Measurements from ENCODE around the gene RNF10. TPM values are rescaled to one million over a fixed set of nuclear protein-coding genes. Genes with fewer than 3 reads are reported as not detected.

Gene RNF10
- total and polyA plus RNA-seq, 2 experiments from 2014 or later = 113 to 149 TPM

DNA sequence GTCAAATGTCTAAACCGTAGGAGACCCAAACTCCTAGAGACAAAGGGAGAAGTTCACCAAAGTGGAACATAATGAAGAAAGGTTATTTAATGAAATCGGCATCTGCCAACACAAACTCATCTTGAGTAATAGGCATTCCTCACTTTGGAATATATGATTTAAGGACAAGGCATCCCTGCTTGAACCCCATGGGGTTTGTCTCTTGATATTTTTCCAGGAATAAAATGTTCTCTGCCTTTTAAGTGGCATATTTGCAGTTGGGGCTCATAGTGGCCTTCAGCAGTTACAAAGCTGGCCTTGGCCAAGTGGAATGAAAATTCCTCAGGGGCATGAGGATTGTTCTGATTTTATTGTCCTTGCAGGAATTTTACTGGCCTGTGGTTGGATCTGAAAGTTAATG, 40.0 kb downstream of the RNF10 start:
- no peak overlapping the region for H3K27ac ChIP-seq (ENCODE audit: low read depth)
- no peak overlapping the region for H3K4me3 ChIP-seq
- Mint-ChIP-seq H3K9me3 (no peaks in the 10 kb centered on the region), H3K4me1 (no peaks in the 10 kb centered on the region), H3K27me3 (ENCODE audit: insufficient read depth, low read depth, poor library complexity) (peaks cover 1% of the 10 kb centered on the region), H3K27ac (no peak overlapping the region), H3K36me3 (ENCODE audit: low read depth) (peaks cover 94% of the 10 kb centered on the region), H3K4me3 (no peak overlapping the region)
- H3K9me2 ChIP-seq (ENCODE audit: insufficient read depth) = no peaks in the 10 kb centered on the region
- H3K79me2 ChIP-seq (replicated peaks; ENCODE audit: insufficient read depth) = no peaks in the 10 kb centered on the region; the same call in 1 of the 2 replicates
- peaks cover 73% of the 10 kb centered on the region for H3K36me3 ChIP-seq (ENCODE audit: insufficient read depth)
- ATAC-seq (no peak), DNase-seq (ENCODE audit: low spot score) (no peak)
- H3K4me2 ChIP-seq = no peak overlapping the region
- no peaks in the 10 kb centered on the region for H3K4me1 ChIP-seq (ENCODE audit: insufficient read depth)
- TF ChIP-seq JUNB (IDR thresholded peaks at IDR 0.05; ENCODE audit: unreplicated experiment) = no peak
- no peak for TF ChIP-seq NANOG (IDR thresholded peaks at IDR 0.05; ENCODE audit: borderline replicate concordance)
- TF ChIP-seq STAT1 (IDR thresholded peaks at IDR 0.05; ENCODE audit: unreplicated experiment) = no peak
- no peak for TF ChIP-seq EZH2phosphoT487 (IDR thresholded peaks at IDR 0.05; ENCODE audit: unreplicated experiment)
- TF ChIP-seq CREB1 (CRISPR knock-in tag; IDR thresholded peaks at IDR 0.05; ENCODE audit: low read depth) = no peak
- no peaks in the 10 kb centered on the region for H3K27me3 ChIP-seq (ENCODE audit: insufficient read depth)
- H4K20me1 ChIP-seq (replicated peaks; ENCODE audit: insufficient read depth) = peaks cover 17% of the 10 kb centered on the region
- no peak overlapping the region for H2AFZ ChIP-seq
- peaks cover 28% of the 10 kb centered on the region for H3F3A ChIP-seq (replicated peaks; ENCODE audit: low read depth)

DNA sequence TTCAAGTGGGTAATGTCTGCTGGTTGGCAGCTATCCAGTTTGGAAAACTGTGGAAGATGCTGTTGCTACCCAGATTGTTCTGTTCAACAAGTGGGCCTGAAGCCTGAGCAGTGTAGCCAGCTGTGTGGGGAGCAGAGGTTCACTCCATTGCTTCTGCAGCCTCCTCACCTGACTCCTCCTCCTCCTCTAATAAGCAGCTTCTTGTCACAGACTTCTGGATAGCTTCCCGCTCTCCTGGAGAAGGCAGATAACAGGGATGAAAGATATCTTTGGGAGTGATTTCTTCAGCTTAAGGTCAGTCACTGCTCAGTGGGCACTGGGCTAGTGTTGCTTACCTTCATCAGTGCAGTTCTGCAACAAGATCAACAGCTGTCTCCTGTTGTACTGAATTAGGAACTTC, 45.0 kb downstream of the RNF10 start:
- Mint-ChIP-seq H3K9me3 (no peaks in the 10 kb centered on the region), H3K4me1 (peaks cover 11% of the 10 kb centered on the region; the same call in 2 of the 3 replicates), H3K4me3 (no peak overlapping the region), H3K36me3 (ENCODE audit: low read depth) (peaks cover 64% of the 10 kb centered on the region), H3K27me3 (ENCODE audit: insufficient read depth, low read depth, poor library complexity) (peaks cover 17% of the 10 kb centered on the region), H3K27ac (no peak overlapping the region)
- no peak overlapping the region for H2AFZ ChIP-seq
- H3K9me2 ChIP-seq (ENCODE audit: insufficient read depth) = no peaks in the 10 kb centered on the region
- no peak overlapping the region for H3K4me3 ChIP-seq
- peaks cover 5% of the 10 kb centered on the region; the same call in 1 of the 2 replicates for H3K27me3 ChIP-seq (ENCODE audit: insufficient read depth)
- peaks cover 5% of the 10 kb centered on the region for H3K4me1 ChIP-seq (ENCODE audit: insufficient read depth)
- peaks cover 31% of the 10 kb centered on the region for H3F3A ChIP-seq (replicated peaks; ENCODE audit: low read depth)
- H4K20me1 ChIP-seq (replicated peaks; ENCODE audit: insufficient read depth) = no peaks in the 10 kb centered on the region; the same call in none of the 2 replicates
- H3K79me2 ChIP-seq (replicated peaks; ENCODE audit: insufficient read depth) = peaks cover 10% of the 10 kb centered on the region; the same call in 1 of the 2 replicates
- DNase-seq (ENCODE audit: low spot score) = no peak
- ATAC-seq = no peak
- H3K27ac ChIP-seq (ENCODE audit: low read depth) = no peak overlapping the region
- H3K4me2 ChIP-seq = no peak overlapping the region
- TF ChIP-seq POLR2AphosphoS5 (IDR thresholded peaks at IDR 0.05; ENCODE audit: low read depth) = no peak
- TF ChIP-seq STAT1 (IDR thresholded peaks at IDR 0.05; ENCODE audit: unreplicated experiment) = no peak
- no peak for TF ChIP-seq ZNF114 (CRISPR knock-in tag; IDR thresholded peaks at IDR 0.05)
- TF ChIP-seq, protein P1, sequence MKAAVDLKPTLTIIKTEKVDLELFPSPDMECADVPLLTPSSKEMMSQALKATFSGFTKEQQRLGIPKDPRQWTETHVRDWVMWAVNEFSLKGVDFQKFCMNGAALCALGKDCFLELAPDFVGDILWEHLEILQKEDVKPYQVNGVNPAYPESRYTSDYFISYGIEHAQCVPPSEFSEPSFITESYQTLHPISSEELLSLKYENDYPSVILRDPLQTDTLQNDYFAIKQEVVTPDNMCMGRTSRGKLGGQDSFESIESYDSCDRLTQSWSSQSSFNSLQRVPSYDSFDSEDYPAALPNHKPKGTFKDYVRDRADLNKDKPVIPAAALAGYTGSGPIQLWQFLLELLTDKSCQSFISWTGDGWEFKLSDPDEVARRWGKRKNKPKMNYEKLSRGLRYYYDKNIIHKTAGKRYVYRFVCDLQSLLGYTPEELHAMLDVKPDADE (IDR thresholded peaks at IDR 0.05) = no peak
- TF ChIP-seq, protein P2, sequence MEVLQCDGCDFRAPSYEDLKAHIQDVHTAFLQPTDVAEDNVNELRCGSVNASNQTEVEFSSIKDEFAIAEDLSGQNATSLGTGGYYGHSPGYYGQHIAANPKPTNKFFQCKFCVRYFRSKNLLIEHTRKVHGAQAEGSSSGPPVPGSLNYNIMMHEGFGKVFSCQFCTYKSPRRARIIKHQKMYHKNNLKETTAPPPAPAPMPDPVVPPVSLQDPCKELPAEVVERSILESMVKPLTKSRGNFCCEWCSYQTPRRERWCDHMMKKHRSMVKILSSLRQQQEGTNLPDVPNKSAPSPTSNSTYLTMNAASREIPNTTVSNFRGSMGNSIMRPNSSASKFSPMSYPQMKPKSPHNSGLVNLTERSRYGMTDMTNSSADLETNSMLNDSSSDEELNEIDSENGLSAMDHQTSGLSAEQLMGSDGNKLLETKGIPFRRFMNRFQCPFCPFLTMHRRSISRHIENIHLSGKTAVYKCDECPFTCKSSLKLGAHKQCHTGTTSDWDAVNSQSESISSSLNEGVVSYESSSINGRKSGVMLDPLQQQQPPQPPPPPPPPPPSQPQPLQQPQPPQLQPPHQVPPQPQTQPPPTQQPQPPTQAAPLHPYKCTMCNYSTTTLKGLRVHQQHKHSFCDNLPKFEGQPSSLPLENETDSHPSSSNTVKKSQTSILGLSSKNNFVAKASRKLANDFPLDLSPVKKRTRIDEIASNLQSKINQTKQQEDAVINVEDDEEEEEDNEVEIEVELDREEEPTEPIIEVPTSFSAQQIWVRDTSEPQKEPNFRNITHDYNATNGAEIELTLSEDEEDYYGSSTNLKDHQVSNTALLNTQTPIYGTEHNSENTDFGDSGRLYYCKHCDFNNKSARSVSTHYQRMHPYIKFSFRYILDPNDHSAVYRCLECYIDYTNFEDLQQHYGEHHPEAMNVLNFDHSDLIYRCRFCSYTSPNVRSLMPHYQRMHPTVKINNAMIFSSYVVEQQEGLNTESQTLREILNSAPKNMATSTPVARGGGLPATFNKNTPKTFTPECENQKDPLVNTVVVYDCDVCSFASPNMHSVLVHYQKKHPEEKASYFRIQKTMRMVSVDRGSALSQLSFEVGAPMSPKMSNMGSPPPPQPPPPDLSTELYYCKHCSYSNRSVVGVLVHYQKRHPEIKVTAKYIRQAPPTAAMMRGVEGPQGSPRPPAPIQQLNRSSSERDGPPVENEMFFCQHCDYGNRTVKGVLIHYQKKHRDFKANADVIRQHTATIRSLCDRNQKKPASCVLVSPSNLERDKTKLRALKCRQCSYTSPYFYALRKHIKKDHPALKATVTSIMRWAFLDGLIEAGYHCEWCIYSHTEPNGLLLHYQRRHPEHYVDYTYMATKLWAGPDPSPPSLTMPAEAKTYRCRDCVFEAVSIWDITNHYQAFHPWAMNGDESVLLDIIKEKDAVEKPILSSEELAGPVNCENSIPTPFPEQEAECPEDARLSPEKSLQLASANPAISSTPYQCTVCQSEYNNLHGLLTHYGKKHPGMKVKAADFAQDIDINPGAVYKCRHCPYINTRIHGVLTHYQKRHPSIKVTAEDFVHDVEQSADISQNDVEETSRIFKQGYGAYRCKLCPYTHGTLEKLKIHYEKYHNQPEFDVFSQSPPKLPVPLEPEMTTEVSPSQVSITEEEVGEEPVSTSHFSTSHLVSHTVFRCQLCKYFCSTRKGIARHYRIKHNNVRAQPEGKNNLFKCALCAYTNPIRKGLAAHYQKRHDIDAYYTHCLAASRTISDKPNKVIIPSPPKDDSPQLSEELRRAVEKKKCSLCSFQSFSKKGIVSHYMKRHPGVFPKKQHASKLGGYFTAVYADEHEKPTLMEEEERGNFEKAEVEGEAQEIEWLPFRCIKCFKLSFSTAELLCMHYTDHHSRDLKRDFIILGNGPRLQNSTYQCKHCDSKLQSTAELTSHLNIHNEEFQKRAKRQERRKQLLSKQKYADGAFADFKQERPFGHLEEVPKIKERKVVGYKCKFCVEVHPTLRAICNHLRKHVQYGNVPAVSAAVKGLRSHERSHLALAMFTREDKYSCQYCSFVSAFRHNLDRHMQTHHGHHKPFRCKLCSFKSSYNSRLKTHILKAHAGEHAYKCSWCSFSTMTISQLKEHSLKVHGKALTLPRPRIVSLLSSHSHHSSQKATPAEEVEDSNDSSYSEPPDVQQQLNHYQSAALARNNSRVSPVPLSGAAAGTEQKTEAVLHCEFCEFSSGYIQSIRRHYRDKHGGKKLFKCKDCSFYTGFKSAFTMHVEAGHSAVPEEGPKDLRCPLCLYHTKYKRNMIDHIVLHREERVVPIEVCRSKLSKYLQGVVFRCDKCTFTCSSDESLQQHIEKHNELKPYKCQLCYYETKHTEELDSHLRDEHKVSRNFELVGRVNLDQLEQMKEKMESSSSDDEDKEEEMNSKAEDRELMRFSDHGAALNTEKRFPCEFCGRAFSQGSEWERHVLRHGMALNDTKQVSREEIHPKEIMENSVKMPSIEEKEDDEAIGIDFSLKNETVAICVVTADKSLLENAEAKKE (CRISPR knock-in tag; IDR thresholded peaks at IDR 0.05) = no peak
- peaks cover 44% of the 10 kb centered on the region for H3K36me3 ChIP-seq (ENCODE audit: insufficient read depth)
